HG02943 (cell line): Measurements from ENCODE around the gene RERE.
"Not testable (repeated sequence)": the region's sequence is repeated elsewhere in the genome, so short reads cannot be mapped to it uniquely, and the experiment has no call there.

ENCODE experiments used
- ATAC-seq: cut with Tn5 transposase; IDR thresholded peaks from one replicate; pipeline ENCODE4 v1.9.1; 2021; ENCODE audit warnings: mild to moderate bottlenecking, low read depth, moderate library complexity; ENCODE audit not compliant: unreplicated experiment

Gene RERE

GRCh38 chr1:8754247-8754650 is 63.2 kb downstream of the RERE start:
- no peak for ATAC-seq

- ATAC-seq, result no peak
Measured at GRCh38 chr1:8753736-8754135, 63.7 kb downstream of the RERE start.

DNA sequence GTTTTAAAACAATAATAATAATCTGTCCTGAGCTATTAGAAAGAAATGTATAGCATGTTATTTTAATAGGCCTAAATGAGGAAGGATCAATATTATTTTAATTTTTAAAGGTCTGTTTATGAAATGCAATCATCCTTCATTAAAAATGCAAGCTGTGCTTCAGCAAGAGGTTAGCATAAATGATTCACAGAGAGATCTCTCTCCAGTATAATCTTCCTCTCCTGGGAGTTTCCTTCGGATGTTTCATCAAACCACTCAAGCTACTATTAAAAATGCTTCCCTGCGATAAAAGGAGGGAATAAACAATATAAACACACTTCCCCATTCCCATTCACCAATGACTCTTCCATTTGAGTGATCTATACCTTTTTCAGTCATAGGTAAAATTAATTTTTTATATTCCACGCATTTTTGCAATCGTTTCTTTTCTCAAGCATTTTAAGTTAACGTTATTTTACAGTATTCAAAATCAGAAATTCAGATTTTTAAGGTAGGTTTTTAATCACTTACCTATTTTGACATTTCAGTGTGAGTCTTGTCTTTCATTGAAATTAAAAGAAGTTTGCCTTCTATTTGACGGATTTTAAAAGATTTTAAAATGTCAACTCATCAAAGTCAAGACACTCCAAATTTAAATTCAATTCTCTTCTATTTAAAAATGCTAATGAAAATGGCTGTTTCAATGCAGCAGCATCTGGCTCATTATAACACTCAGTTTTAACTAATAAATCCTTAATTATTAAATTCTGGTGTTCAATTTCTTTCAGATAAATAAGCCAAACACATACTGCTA is 64.3 kb downstream of the RERE start:
- ATAC-seq, result no peak

DNA sequence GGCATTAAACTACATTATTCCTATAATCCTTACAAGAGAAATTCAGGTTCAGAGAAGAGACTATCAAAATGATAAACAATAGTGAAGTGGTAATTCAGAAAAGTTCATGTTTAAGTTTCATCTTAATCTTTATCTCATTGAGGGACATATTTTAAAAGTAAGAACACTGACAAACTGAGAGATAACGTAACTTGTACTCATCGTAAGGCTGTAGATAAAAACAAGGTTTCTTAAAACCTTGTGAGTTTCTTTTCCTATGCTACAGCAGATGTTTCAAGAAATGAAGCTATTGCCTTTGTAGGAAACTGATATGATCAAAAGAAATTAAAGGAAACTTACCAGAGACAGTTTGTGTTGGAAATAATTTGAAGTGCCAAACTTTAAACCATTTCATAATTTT is 65.0 kb downstream of the RERE start:
- no peak for ATAC-seq

DNA sequence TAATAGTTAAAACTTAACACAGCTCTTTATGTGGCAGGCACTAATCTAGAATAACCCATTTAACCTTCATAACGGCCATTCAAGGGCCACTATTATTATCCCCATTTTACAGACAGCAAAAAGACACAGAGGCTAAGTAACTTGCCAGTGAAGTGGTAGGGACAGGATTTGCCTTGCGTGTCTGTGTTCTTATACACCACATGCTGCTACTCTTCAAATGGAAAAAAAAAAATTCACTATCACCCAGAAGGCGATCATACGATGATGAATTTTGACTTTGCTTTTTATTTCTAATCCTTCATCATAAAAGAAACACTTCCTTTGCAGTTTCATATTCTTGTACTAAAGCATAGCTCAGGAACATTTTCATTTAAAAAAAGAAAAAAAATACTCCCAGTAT is 65.5 kb downstream of the RERE start:
- ATAC-seq, result no peak

DNA sequence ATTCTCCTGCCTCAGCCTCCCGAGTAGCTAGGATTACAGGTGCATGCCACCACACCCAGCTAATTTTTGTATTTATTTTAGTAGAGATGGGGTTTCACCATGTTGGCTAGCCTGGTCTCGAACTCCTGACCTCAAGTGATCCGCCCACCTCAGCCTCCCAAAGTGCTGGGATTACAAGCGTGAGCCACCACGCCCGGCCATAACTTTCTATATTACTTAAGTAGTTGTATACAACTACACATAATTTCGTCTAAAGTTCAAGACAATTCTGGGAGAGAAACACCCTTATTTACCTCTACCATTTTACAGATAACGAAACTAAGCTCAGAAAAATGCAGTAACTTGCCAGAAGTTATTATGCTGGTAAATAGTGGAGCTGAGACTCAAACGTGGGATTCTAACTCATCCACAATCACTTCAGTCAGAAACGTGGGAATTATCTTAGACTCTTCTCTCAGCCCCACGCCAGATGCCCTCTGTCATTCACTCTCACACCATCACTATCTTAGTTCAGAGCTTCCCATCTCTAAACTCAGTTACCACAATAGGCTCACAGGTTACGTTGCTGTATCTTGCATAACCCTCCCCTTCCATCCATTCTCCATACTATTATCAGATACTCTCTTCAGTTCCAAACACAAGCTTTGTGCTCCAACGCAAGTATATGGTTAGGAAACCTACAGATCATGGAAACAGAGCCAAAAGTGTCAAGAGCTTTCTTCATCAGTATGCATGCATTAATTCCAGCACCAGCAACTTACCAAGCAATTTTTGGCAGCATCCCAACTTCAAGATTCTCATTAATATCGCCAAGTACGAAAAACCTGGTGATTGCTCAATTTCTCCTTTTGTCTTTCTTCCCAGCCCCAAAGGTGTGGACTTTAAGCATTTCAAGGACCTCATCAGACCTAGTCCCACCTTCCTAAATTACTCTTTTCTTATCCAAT is 69.3 kb downstream of the RERE start:
- ATAC-seq, result no peak

DNA sequence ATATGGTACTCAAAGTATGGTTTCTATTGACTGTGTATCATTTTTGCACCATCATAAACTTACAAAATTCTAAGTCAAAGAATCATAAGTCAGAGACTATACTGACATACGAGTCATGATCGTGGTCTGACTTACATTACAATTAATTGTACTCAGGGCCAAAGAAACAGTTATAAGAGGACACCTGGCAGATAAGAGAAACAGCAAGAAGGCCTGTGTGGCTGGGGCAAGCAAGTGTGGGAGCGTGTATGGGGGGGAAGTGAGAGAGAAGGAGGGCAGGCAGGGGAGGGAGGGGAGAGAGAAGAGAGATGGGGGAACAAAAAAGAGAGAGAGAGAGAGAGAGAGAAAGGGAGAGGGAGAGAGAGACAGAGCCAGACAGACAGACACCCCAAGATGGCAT is 70.9 kb downstream of the RERE start:
- ATAC-seq, result no peak

DNA sequence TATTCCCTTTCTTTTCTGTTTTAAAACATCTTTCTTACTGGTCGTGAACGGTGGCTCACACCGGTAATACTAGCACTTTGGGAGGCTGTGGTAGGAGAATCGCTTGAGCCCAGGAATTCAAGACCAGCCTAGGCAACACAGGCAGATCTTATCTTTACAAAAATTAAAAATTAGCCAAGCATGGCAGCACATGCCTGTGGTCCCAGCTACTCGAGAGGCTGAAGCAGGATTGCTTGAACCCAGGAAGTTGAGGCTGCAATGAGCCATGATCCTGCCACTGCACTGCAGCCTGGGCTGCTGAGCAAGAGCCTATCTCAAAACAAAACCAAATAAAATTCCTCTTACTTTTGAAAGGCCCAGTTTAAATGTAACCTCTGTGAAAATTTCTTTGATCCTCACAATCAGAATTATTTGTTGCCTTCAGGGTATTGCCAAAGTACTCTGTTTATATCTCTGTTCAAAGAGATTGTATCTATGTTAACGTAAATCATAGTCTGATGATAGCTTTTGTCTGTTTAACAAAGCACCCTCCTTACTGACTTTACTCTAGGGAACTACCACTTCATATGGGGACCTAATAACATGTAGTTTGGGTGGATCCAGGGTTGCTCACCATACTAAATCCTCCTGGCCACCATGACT is 71.6 kb downstream of the RERE start:
- ATAC-seq, result no peak

GRCh38 chr1:8745346-8745745 is 72.1 kb downstream of the RERE start:
- ATAC-seq, result no peak

GRCh38 chr1:8742022-8742924 is 75.2 kb downstream of the RERE start:
- ATAC-seq, result no peak

DNA sequence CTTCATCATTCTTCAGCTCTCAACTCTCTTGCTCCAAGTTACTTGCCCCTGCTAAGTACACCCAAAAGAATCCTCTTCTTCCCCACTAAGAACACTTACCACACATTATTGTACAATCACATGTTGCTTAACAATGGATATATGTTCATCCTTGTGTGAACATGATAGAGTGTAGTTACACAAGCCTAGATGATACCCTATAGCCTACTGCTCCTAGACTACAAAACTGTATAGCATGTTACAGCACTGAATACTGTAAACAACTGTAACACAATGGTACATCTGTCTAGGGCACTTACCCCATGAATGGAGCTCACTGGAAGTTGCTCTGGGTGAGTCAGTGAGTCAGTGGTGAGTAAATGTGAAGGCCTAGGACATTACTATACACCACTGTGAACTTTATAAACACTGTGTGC is 77.4 kb downstream of the RERE start:
- no peak for ATAC-seq

GRCh38 chr1:8739377-8739776 is 78.1 kb downstream of the RERE start:
- no peak for ATAC-seq

DNA sequence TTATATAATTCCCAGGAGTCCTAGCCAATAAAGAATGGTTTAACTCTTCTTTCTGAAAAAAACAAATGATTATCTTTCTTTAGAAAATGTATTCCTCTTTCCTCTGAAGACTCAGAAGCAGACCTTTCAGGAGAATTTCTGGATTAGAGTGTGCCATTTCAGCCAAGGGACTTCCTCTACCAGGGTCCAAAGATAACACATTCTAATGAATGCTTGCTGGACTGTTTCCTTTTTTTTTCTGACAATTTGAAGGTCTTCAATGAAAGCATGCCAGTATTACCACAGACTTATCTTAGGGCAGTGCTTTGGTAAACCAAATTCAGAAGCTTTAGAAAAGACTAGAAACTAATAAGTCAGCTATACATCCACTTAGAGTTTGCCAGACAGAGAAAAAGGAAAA is 80.5 kb downstream of the RERE start:
- ATAC-seq, result no peak

DNA sequence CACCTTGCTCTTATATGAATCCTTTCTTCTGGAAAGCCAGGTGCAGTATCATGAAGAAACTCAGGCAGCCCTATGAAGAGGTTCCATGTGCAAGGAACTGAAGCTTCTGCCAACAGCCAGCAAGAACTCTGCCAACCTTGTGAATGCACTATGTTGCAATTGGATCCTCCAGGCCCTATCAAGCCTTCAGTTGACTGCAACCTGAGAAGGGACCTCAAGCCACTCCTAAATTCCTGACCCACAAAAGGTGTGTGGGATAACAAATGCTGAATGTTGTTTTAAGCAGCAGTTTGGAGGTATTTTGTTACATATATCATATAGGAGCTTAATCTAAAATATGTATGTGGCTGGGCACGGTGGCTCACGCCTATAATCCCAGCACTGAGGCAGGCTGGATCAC is 84.0 kb downstream of the RERE start:
- no peak for ATAC-seq

- no peak for ATAC-seq
Measured at GRCh38 chr1:8731162-8731561, 86.3 kb downstream of the RERE start.

GRCh38 chr1:8728464-8728863 is 89.0 kb downstream of the RERE start:
- ATAC-seq, result no peak

- no peak for ATAC-seq
Measured at GRCh38 chr1:8727809-8728213, 89.6 kb downstream of the RERE start.

GRCh38 chr1:8727316-8727715 is 90.1 kb downstream of the RERE start:
- not testable (repeated sequence) for ATAC-seq

- ATAC-seq, result not testable (repeated sequence)
Measured at GRCh38 chr1:8726801-8727186, 90.6 kb downstream of the RERE start.

DNA sequence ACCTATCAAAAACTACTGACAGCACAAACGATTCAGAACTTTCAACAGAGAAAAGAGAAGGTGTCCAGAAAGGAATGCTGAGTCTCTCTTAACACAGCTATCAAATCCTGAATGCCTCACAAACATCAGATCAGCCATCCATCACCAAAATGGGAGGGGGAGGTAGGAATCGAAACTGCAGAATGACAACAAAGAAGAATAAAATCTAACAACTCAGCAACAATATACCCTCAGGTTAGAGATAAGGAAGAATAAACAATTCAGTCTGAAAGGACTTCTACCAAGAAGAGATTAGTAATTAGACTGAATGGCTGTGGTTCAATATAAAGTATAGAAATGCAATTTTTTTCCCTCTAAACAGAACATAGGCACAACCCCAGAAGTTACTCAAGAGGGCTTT is 94.4 kb downstream of the RERE start:
- ATAC-seq, result no peak
